Mesenchymal stem cell (in vitro differentiated cells and primary cell): ENCODE measurements around the gene ADAP2.
A peak's percentile ranks its signal among the peaks of the same experiment; 100 is the strongest.
"Not testable (repeated sequence)": the region's sequence is repeated elsewhere in the genome, so short reads cannot be mapped to it uniquely, and the experiment has no call there.

ENCODE experiments used
- DNase-seq: peaks from one replicate; pipeline ENCODE4 v3.0.0-alpha.2; 2013
- H2AFZ ChIP-seq: one replicate; pipeline ENCODE4 v1.6.1; 2013; ENCODE audit warnings: low read depth, mild to moderate bottlenecking, control low read depth, inconsistent platforms, low read length, moderate library complexity
- H2AK5ac ChIP-seq: 2 replicates; pipeline ENCODE4 v1.6.1; 2013; ENCODE audit warnings: low read length, moderate library complexity, mild to moderate bottlenecking, inconsistent platforms; ENCODE audit not compliant: severe bottlenecking
- H2BK120ac ChIP-seq: one replicate; pipeline ENCODE4 v1.6.1; 2013; ENCODE audit warnings: low read depth, mild to moderate bottlenecking, inconsistent platforms, low read length, moderate library complexity
- H2BK12ac ChIP-seq, 2 experiments: one replicate each; pipeline ENCODE4 v1.6.1; 2013; ENCODE audit warnings: inconsistent platforms in 2 of 2, low read length in 2 of 2, mild to moderate bottlenecking in 2 of 2, moderate library complexity in 2 of 2, control low read depth in 1 of 2
- H2BK15ac ChIP-seq: one replicate; pipeline ENCODE4 v1.6.1; 2013; ENCODE audit warnings: mild to moderate bottlenecking, low read depth, inconsistent platforms; ENCODE audit not compliant: poor library complexity, severe bottlenecking
- H2BK5ac ChIP-seq: 2 replicates; pipeline ENCODE4 v1.6.1; 2013; ENCODE audit warnings: low read depth, mild to moderate bottlenecking, low read length, control low read depth, inconsistent platforms; ENCODE audit not compliant: poor library complexity, severe bottlenecking
- H3K14ac ChIP-seq, 2 experiments: one replicate each; pipeline ENCODE4 v1.6.1; 2013; ENCODE audit warnings: inconsistent platforms in 2 of 2, low read length in 2 of 2, control low read depth in 1 of 2, mild to moderate bottlenecking in 1 of 2, moderate library complexity in 1 of 2
- H3K18ac ChIP-seq, 2 experiments: one replicate each; pipeline ENCODE4 v1.6.1; 2013; ENCODE audit warnings: inconsistent platforms in 2 of 2, low read length in 2 of 2, control low read depth in 1 of 2, low read depth in 1 of 2, mild to moderate bottlenecking in 1 of 2
- H3K23ac ChIP-seq, 2 experiments: one replicate each; pipeline ENCODE4 v1.6.1; 2013; ENCODE audit warnings: inconsistent platforms in 2 of 2, low read length in 2 of 2, mild to moderate bottlenecking in 2 of 2, moderate library complexity in 2 of 2, control low read depth in 1 of 2
- H3K27ac ChIP-seq: 2 replicates; pipeline ENCODE4 v1.5.1; 2013; ENCODE audit warnings: mild to moderate bottlenecking, moderate library complexity, low read length, control low read depth, inconsistent platforms; ENCODE audit not compliant: poor library complexity, severe bottlenecking
- H3K27me3 ChIP-seq, 2 experiments: 2 replicates each; pipeline versions ENCODE4 v1.6.1 to v1.7.0; 2013; ENCODE audit warnings: low read length in 2 of 2, mild to moderate bottlenecking in 2 of 2, moderate library complexity in 2 of 2, control low read depth in 1 of 2, inconsistent platforms in 1 of 2; ENCODE audit not compliant: control insufficient read depth in 1 of 2, insufficient read depth in 1 of 2
- H3K36me3 ChIP-seq, 2 experiments: 2 replicates each; pipeline versions ENCODE4 v1.6.1 to v1.7.0; 2013; ENCODE audit warnings: low read length in 2 of 2, control low read depth in 1 of 2, inconsistent platforms in 1 of 2, low read depth in 1 of 2, mild to moderate bottlenecking in 1 of 2; ENCODE audit not compliant: insufficient read depth in 2 of 2, control insufficient read depth in 1 of 2
- H3K4ac ChIP-seq, 2 experiments: one replicate each; pipeline ENCODE4 v1.6.1; 2013; ENCODE audit warnings: inconsistent platforms in 2 of 2, low read length in 2 of 2, mild to moderate bottlenecking in 2 of 2, moderate library complexity in 2 of 2, control low read depth in 1 of 2, low read depth in 1 of 2
- H3K4me1 ChIP-seq: 2 replicates; pipeline ENCODE4 v1.6.1; 2013; ENCODE audit warnings: low read depth, low read length, control low read depth; ENCODE audit not compliant: control insufficient read depth, insufficient read depth
- H3K4me2 ChIP-seq: 2 replicates; pipeline ENCODE4 v1.6.1; 2013; ENCODE audit warnings: low read length, mild to moderate bottlenecking, inconsistent platforms; ENCODE audit not compliant: poor library complexity, severe bottlenecking
- H3K4me3 ChIP-seq, 2 experiments: 2 replicates each; pipeline versions ENCODE4 v1.5.1 to v1.7.0; 2013; ENCODE audit warnings: low read length in 2 of 2, mild to moderate bottlenecking in 2 of 2, control low read depth in 1 of 2, low read depth in 1 of 2; ENCODE audit not compliant: insufficient read depth in 1 of 2
- H3K79me1 ChIP-seq: replicated peaks from 2 replicates; pipeline ENCODE4 v1.6.1; 2013; ENCODE audit warnings: mild to moderate bottlenecking, control low read depth, low read length, inconsistent platforms; ENCODE audit not compliant: poor library complexity, severe bottlenecking
- H3K9ac ChIP-seq: 2 replicates; pipeline ENCODE4 v1.7.0; 2013; ENCODE audit warnings: mild to moderate bottlenecking, low read length, moderate library complexity
- H3K9me3 ChIP-seq: 2 replicates; pipeline ENCODE4 v1.7.0; 2013; ENCODE audit warnings: mild to moderate bottlenecking, low read length; ENCODE audit not compliant: control insufficient read depth
- H4K8ac ChIP-seq: one replicate; pipeline ENCODE4 v1.6.1; 2013; ENCODE audit warnings: inconsistent platforms, mild to moderate bottlenecking, low read length, moderate library complexity
- H4K91ac ChIP-seq: one replicate; pipeline ENCODE4 v1.6.1; 2013; ENCODE audit warnings: mild to moderate bottlenecking, low read length, inconsistent platforms
- WGBS: methylation state at CpG from one replicate; pipeline ENCODE4 v1.1.7; 2013; ENCODE audit warnings: mixed read lengths; 5-methylcytosine and 5-hydroxymethylcytosine counted together

ADAP2 gene

DNA sequence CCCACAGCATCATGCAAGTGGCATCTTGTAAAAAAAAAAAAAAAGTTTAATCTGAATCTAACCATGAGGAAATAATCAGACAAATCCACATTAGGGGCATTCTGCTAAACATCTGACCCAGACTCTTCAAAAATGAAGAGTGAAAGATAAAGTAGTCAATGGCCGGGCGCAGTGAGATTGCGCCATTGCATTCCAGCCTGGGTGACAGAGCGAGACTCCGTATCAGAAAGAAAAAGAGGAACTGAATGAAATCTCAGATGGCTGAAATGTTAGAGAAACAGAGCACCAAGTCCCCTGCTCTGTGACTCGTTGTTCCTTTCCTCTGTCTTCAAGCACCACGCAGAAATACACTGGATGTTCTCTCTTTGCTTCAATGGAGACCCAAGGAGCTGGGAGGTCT is 36.4 kb downstream of the ADAP2 start:
- H3K9me3 ChIP-seq, result no peaks in the 10 kb centered on the region
- no peaks in the 10 kb centered on the region for H3K79me1 ChIP-seq
- no peak overlapping the region for H3K27ac ChIP-seq
- H3K27me3 ChIP-seq, result peaks cover 0 to 5% of the 10 kb centered on the region in 2 experiments
- no peak overlapping the region for H4K91ac ChIP-seq
- no peak overlapping the region for H3K18ac ChIP-seq
- no peak overlapping the region for H2BK15ac ChIP-seq
- H2AFZ ChIP-seq, result no peak overlapping the region
- peaks cover 4% of the 10 kb centered on the region for H3K4me1 ChIP-seq
- no peak overlapping the region for H4K8ac ChIP-seq
- H2BK120ac ChIP-seq, result no peak overlapping the region
- no peaks in the 10 kb centered on the region for H3K36me3 ChIP-seq
- no peak overlapping the region for H2AK5ac ChIP-seq
- no peak overlapping the region for H3K4me2 ChIP-seq
- H3K4me3 ChIP-seq, result no peak overlapping the region
- 83% methylated on average over 7 of the region's 7 CpGs for WGBS
- H3K9ac ChIP-seq, result no peak overlapping the region
- H3K4ac ChIP-seq, result no peak overlapping the region
- no peak overlapping the region for H3K23ac ChIP-seq
- DNase-seq, result no peak
- no peak overlapping the region for H2BK12ac ChIP-seq
- no peak overlapping the region for H2BK5ac ChIP-seq
- H3K14ac ChIP-seq, result no peak overlapping the region

DNA sequence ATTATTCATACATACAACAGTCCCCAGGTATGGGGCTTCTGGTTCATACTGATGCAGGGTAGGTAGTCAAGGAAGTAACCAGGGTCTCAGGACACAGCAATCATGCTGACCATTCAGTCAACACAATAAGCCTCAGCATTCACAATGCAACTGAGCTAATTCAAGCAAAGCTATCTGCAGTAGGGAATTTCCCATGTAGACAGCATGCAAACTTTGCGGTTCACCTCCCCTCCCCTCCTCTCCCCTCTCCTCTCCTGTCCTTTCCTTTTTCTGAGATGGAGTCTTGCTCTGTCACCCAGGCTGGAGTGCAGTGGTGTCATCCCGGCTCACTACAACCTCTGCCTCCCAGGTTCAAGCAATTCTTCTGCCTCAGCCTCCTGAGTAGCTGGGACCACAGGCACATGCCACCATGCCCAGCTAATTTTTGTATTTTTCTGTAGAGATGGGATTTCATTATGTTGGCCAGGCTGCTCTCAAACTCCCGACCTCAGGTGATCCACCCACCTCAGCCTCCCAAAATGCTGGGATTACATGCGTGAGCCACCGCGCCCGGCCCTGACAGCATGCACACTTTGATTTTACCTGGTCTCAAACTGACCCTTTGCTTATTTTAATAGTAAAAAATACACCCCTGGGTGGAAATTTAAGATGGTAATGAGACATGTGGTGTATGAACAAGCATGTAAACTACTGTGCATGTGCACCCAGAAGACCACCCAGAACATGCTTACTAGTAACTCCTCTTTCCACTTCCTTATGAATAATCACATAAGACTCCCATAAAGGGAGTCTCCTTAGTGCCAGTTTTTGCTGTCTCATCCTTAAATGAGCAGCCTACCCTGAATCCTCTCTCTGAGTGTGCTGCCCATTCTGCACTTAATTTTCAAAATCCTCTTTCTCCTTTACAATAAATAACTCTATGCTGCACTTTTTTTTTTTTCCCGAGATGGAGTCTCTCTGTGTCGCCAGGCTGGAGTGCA is 39.8 kb downstream of the ADAP2 start:
- H3K18ac ChIP-seq, result no peak overlapping the region
- no peaks in the 10 kb centered on the region for H3K9me3 ChIP-seq
- no peak overlapping the region for H2BK15ac ChIP-seq
- 89% methylated on average over 6 of the region's 9 CpGs for WGBS
- no peak overlapping the region for H3K4ac ChIP-seq
- H2AFZ ChIP-seq, result no peak overlapping the region
- no peak overlapping the region for H2AK5ac ChIP-seq
- no peak overlapping the region for H3K9ac ChIP-seq
- H3K4me2 ChIP-seq, result no peak overlapping the region
- no peak overlapping the region for H3K27ac ChIP-seq
- H2BK120ac ChIP-seq, result no peak overlapping the region
- peaks cover 0 to 5% of the 10 kb centered on the region in 2 experiments for H3K27me3 ChIP-seq
- no peak overlapping the region for H3K14ac ChIP-seq
- H2BK12ac ChIP-seq, result no peak overlapping the region
- H3K36me3 ChIP-seq, result no peaks in the 10 kb centered on the region
- peaks cover 3% of the 10 kb centered on the region for H3K4me1 ChIP-seq
- no peak overlapping the region for H4K8ac ChIP-seq
- H4K91ac ChIP-seq, result peak overlapping the region; percentile 12
- H3K4me3 ChIP-seq, result no peak overlapping the region
- no peak for DNase-seq
- no peaks in the 10 kb centered on the region for H3K79me1 ChIP-seq
- H2BK5ac ChIP-seq, result no peak overlapping the region
- no peak overlapping the region for H3K23ac ChIP-seq

DNA sequence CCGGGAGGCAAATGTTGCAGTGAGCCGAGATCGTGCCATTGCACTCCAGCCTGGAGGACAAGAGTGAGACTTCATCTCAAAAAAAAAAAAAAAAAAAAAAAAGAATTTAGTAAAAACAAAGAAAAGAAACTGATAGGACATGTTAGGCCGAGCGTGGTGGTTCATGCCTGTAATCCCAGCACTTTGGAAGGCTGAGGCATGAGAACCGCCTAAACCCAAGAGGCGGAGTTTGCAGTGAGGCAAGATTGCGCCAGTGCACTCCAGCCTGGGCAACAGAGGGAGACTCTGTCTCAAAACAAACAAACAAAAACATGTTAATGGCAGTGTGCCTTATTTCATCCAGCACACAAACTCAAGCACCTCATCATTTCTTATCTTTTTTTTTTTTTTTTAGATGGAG is 42.6 kb downstream of the ADAP2 start:
- H3K18ac ChIP-seq, H2BK12ac ChIP-seq, H3K27ac ChIP-seq, H3K27me3 ChIP-seq, H2BK5ac ChIP-seq, H3K14ac ChIP-seq, H2AFZ ChIP-seq, H3K4me1 ChIP-seq, H4K8ac ChIP-seq, H3K23ac ChIP-seq, H3K9ac ChIP-seq, H2BK15ac ChIP-seq, H3K4me3 ChIP-seq, H3K36me3 ChIP-seq, H4K91ac ChIP-seq, H3K79me1 ChIP-seq, H3K9me3 ChIP-seq, H2AK5ac ChIP-seq, H3K4ac ChIP-seq, DNase-seq, H3K4me2 ChIP-seq, H2BK120ac ChIP-seq: not testable (repeated sequence)
- WGBS, result over 99% methylated on average over 5 of the region's 8 CpGs

DNA sequence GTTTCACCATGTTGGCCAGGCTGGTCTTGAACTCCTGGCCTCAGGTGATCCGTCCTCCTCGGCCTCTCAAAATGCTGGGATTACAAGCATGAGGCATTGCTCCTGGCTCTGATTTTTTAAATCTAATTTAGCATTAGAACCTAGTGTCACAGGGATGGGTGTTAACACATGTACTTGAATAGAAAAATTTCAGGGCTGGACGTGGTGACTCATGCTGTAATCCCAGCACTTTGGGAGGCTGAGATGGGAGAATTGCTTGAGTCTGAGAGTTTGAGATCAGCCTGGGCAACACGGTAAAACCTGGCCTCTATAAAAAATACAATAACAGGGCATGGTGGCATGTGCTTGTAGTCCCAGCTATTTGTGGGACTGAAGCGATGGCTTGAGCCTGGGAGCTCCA is 43.1 kb downstream of the ADAP2 start:
- H3K14ac ChIP-seq, result no peak overlapping the region
- H3K9me3 ChIP-seq, result no peaks in the 10 kb centered on the region
- no peaks in the 10 kb centered on the region for H3K79me1 ChIP-seq
- DNase-seq, result peak; percentile 57
- no peak overlapping the region for H2BK5ac ChIP-seq
- H3K27ac ChIP-seq, result no peak overlapping the region
- no peak overlapping the region for H2AK5ac ChIP-seq
- H3K4me1 ChIP-seq, result peaks cover 2% of the 10 kb centered on the region
- H3K4me3 ChIP-seq, result no peak overlapping the region
- H3K9ac ChIP-seq, result no peak overlapping the region
- no peak overlapping the region for H3K4ac ChIP-seq
- WGBS, result 79% methylated on average over 5 of the region's 5 CpGs
- H3K4me2 ChIP-seq, result no peak overlapping the region
- H2BK120ac ChIP-seq, result no peak overlapping the region
- H3K18ac ChIP-seq, result no peak overlapping the region
- H2BK12ac ChIP-seq, result no peak overlapping the region
- no peak overlapping the region for H2BK15ac ChIP-seq
- H4K91ac ChIP-seq, result no peak overlapping the region
- no peak overlapping the region for H3K23ac ChIP-seq
- no peaks in the 10 kb centered on the region for H3K27me3 ChIP-seq
- H3K36me3 ChIP-seq, result no peaks in the 10 kb centered on the region
- peak overlapping the region; percentile 41 for H4K8ac ChIP-seq
- no peak overlapping the region for H2AFZ ChIP-seq
